ENCODE data around the gene ATXN1.

ATXN1 gene

GRCh38 chr6:16670617-16671051 lies 90.6 kb downstream of the ATXN1 start:
- no peak for FAIRE-seq

DNA sequence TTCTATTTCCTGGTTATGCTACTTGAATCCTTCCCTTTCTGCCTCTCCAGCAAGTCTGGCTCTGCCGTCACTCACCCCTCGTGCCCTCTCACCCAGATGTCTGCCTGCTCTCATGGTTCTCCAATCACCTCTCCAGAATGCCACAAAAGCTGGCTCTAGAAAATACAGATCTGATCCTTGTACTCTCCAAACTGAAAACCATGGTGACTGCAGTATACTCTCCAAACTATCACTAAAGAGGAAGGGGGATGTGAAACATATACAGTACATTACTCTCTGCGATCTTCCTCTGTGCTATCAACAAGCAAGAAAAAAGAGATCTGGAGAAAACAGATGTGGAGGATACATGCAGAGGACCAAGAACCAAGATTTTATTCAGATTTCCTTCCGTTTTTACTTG lies 91.1 kb downstream of the ATXN1 start:
- FAIRE-seq: no peak

DNA sequence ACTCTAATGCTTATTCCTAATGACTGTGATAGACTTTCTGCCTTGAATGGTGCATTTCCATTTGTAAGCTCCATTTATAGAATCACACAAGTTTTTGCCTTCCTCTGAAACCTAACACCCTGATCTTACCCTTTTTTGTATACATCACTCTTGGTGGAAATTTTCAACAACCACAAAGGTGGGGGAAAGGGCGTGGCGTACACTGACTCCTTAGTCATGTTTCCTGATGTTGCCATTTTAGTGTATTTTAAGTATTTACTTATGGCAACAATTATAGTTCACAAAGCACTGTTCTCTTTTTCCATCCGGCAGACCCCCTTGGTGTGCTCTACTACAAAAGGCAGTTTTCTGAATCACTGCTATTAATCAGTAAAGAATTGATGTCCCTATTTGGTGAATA lies 92.0 kb downstream of the ATXN1 start:
- no peak for FAIRE-seq

DNA sequence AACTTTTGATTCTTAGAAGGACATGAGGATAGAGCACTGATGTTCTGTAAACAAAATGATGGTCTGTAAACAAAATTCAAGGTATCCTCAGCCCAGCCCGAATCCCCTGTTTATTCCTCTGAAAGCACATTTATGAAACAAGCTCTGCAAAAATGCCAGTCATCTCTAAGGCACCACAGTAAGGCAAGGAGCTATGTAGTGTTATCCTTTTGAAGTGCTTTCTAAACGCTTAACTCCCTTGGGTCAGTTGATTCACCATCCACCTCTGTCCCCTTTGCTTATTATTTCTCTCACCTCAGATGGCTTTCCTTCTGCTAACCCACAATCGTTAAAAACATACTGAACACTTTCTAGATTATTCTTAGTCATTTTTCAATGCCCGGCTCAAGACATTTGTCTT lies 93.8 kb downstream of the ATXN1 start:
- FAIRE-seq: no peak

- FAIRE-seq: no peak
These were observed 95.3 kb downstream of the ATXN1 start for GRCh38 chr6:16665992-16666391.

GRCh38 chr6:16665182-16665581 lies 96.1 kb downstream of the ATXN1 start:
- FAIRE-seq: no peak

- FAIRE-seq: no peak
These were observed 97.4 kb downstream of the ATXN1 start for GRCh38 chr6:16663901-16664300.

DNA sequence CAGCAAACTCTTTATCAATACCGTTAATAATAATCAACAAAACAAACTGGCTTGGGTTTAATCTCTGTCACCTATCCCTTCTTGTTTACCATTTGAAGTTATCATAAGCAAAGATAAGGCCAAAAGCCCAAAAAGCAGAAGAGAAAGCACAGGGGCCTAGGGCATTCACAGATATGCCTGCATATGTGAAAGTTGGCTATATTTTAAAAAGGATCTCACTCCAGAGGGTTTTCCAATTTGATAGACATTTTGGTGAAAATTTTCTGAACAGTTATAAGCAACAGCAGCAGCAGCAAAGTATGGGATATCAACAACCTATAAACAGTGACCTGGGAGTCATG lies 101.1 kb downstream of the ATXN1 start:
- no peak for FAIRE-seq

DNA sequence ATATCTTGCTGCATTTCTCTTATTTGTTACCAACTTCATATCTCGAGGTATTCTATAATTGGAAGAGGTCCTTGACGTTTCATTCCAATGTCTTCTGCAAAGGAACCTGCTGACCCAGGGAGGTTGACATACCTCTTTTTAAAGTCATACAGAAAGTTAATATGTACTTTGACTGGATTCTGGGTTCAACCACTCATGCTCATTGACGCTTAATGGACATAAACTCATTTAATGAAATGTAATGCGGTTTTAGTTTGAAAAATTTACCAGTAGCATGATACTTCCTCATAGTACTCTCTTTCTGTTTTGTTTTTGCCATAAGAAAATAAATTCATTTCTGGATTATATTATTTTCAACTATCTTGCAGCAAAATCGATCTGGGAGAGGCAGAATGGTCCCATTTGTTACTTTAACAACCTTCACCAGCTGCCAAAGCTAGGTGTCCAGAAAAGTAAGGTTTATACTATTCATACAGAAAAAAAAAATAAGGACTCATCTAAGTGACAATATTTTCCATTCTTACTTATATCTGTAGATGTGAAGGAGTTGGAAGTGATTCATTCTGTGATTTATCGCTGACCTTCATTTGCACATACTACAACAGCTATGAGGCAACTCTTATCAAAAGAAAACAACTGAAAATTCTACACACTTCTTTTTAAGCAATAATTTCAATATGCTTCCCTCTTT lies 101.6 kb downstream of the ATXN1 start:
- FAIRE-seq: no peak

GRCh38 chr6:16658348-16659034 lies 102.8 kb downstream of the ATXN1 start:
- FAIRE-seq: no peak

- FAIRE-seq: no peak
These were observed 103.5 kb downstream of the ATXN1 start for GRCh38 chr6:16657768-16658167.

DNA sequence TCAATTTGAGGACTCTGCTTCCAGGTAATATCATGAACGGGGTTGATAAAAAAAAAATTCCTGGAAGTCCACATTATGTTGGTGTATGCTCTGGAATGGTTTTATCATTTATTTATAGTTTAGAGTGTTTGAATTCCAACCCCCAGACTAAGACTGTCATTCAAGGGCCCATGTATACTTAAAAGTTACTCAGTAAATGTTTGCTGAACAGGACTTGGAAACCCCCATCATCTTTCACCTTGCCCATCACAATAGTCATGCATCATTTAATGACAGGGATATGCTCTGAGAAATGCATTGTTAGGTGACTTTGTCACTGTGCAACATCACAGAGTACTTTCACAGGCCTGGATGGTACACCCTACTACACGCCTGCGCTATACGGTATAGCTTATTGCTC lies 104.8 kb downstream of the ATXN1 start:
- no peak for FAIRE-seq

DNA sequence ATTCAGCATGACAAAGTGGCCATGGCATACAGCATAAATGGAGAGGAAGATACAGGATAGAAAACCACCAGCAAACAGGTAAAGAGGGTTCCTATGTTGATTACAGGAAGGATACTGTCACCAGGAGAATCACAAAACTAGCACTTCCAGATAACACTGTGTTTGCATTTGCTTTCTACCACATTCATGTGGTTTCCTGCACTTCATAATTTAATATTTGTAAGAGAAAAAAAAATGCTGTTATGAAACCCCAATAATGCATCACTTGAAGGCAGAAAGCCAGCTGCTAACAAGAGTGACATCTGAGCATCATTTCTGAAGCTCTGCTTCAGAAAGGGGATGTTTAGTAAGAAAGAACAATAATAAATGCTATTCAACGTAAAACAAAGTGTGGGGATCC lies 106.6 kb downstream of the ATXN1 start:
- no peak for FAIRE-seq

DNA sequence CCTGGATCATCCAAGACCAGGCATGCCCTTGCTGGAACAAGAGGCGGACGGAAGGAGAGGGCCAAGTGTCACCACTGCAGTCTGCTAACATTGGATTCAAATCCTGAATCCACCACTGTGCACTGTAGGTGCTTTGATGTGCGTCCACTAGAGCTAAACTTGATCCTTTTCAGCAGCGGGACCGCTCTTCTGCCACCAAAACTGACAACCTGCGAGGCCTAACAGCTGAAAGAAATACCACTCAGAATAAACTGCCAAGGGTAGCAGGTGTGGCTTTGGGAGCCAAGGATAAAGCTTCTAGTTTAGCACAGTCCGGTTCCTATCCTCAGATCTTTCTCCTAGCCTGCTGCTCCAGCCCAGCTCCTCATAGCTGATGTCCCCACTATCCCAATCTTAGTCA lies 108.0 kb downstream of the ATXN1 start:
- no peak for FAIRE-seq

DNA sequence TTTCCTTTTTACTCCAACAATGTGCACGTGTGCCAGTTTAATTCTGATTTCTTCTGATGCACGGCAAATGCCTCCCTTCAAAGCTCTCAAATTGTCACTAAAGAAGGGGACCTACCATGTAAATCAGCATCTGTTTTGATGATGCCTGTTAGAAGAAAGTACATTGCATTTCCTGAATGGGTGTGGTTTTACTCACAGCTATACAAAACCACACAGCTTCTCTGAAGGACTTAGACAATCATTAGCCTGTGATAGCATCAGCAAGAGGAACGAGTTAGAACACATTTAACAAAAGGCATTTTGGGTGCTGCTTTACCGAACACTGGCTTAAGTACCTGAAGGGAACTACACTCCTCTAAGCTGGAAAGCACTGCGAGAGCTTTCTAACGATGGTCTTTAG lies 109.4 kb downstream of the ATXN1 start:
- no peak for FAIRE-seq

DNA sequence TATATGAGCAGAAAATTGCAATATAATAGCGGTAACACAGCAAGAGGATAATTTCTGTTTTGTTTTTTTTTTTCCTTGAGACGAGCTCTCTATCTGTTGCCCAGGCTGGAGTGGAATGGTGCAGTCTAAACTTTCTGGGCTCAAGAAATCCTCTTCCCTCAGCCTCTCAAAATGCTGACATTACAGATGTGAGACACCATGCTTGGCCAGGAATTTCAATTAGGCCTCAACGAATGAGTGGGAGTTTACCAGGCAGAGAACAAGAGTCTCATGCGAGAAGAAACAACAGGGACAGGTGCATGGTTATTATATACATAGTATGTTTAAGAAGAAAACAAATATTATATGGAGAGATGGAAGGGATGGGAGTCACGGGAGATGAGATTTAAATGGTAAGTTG lies 111.4 kb downstream of the ATXN1 start:
- FAIRE-seq: no peak

- FAIRE-seq: no peak
These were observed 112.0 kb downstream of the ATXN1 start for GRCh38 chr6:16649241-16649640.

DNA sequence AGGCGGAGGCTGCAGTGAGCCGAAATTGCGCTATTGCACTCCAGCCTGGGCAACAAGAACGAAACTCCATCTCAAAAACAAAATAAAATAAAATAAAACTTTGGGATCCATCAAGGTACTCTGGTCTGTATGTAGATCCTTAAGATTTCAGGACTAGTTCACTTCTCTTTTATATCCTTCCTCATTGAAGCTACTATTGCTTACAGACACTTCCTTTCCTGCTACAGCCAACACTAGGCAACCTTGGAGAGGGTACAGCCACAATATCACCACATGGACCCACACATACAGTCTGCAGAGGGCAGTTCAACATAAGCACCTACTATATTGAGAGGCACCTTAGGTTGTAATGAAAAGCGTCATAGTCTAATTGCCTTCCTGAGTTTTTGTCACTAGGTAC lies 113.3 kb downstream of the ATXN1 start:
- FAIRE-seq: no peak

GRCh38 chr6:16647422-16647821 lies 113.8 kb downstream of the ATXN1 start:
- FAIRE-seq: no peak

GRCh38 chr6:16644540-16645250 lies 116.6 kb downstream of the ATXN1 start:
- FAIRE-seq: no peak

GRCh38 chr6:16639684-16640480 lies 121.4 kb downstream of the ATXN1 start:
- no peak for FAIRE-seq

GRCh38 chr6:16637635-16638034 lies 123.6 kb downstream of the ATXN1 start:
- no peak for FAIRE-seq

GRCh38 chr6:16635810-16636602 lies 125.3 kb downstream of the ATXN1 start:
- FAIRE-seq: no peak
